ENCODE data around the gene HIP1R. TPM values are rescaled to one million over a fixed set of nuclear protein-coding genes. Genes with fewer than 3 reads are reported as not detected.

Gene HIP1R
- total and polyA plus RNA-seq, 2 experiments from 2014 or later, result 8.0 to 22.1 TPM

DNA sequence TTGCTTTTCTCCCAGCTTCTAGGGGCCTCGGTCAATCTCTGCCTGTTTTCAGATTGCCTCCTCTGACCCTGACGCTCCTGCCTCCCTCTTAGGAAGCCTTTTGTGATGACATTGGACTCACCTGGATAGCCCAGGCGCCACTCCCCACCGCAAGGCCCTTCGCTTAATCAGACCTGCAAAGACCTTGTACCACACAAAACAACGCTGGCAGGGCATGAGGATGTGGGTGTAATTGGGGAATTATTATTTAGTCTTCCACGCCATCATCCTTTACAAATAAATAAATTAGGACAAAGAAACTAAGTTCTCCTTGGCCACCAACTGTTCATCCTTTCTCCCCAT is 68.4 kb downstream of the HIP1R start:
- no peaks in the 10 kb centered on the region; the same call in 2 of the 3 replicates for H3K9me3 Mint-ChIP-seq
- H3K4me3 Mint-ChIP-seq, result no peak overlapping the region
- peak; percentile 67 for ATAC-seq

More for the DNA sequence above, 68.4 kb downstream of the HIP1R start:
- no peaks in the 10 kb centered on the region; the same call in 1 of the 2 replicates for H4K20me1 ChIP-seq (replicated peaks; ENCODE audit: insufficient read depth)
- H3K36me3 Mint-ChIP-seq (ENCODE audit: low read depth), result no peaks in the 10 kb centered on the region
- no peaks in the 10 kb centered on the region for H3F3A ChIP-seq (replicated peaks; ENCODE audit: low read depth)
- peaks cover 13% of the 10 kb centered on the region for H3K4me1 Mint-ChIP-seq
- peaks cover 8% of the 10 kb centered on the region; the same call in 1 of the 2 replicates for H3K4me1 ChIP-seq (ENCODE audit: insufficient read depth)
- H3K36me3 ChIP-seq (ENCODE audit: insufficient read depth), result no peaks in the 10 kb centered on the region
- TF ChIP-seq, protein P1, sequence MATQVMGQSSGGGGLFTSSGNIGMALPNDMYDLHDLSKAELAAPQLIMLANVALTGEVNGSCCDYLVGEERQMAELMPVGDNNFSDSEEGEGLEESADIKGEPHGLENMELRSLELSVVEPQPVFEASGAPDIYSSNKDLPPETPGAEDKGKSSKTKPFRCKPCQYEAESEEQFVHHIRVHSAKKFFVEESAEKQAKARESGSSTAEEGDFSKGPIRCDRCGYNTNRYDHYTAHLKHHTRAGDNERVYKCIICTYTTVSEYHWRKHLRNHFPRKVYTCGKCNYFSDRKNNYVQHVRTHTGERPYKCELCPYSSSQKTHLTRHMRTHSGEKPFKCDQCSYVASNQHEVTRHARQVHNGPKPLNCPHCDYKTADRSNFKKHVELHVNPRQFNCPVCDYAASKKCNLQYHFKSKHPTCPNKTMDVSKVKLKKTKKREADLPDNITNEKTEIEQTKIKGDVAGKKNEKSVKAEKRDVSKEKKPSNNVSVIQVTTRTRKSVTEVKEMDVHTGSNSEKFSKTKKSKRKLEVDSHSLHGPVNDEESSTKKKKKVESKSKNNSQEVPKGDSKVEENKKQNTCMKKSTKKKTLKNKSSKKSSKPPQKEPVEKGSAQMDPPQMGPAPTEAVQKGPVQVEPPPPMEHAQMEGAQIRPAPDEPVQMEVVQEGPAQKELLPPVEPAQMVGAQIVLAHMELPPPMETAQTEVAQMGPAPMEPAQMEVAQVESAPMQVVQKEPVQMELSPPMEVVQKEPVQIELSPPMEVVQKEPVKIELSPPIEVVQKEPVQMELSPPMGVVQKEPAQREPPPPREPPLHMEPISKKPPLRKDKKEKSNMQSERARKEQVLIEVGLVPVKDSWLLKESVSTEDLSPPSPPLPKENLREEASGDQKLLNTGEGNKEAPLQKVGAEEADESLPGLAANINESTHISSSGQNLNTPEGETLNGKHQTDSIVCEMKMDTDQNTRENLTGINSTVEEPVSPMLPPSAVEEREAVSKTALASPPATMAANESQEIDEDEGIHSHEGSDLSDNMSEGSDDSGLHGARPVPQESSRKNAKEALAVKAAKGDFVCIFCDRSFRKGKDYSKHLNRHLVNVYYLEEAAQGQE (IDR thresholded peaks at IDR 0.05; ENCODE audit: unreplicated experiment), result no peak
- TF ChIP-seq, protein P2, sequence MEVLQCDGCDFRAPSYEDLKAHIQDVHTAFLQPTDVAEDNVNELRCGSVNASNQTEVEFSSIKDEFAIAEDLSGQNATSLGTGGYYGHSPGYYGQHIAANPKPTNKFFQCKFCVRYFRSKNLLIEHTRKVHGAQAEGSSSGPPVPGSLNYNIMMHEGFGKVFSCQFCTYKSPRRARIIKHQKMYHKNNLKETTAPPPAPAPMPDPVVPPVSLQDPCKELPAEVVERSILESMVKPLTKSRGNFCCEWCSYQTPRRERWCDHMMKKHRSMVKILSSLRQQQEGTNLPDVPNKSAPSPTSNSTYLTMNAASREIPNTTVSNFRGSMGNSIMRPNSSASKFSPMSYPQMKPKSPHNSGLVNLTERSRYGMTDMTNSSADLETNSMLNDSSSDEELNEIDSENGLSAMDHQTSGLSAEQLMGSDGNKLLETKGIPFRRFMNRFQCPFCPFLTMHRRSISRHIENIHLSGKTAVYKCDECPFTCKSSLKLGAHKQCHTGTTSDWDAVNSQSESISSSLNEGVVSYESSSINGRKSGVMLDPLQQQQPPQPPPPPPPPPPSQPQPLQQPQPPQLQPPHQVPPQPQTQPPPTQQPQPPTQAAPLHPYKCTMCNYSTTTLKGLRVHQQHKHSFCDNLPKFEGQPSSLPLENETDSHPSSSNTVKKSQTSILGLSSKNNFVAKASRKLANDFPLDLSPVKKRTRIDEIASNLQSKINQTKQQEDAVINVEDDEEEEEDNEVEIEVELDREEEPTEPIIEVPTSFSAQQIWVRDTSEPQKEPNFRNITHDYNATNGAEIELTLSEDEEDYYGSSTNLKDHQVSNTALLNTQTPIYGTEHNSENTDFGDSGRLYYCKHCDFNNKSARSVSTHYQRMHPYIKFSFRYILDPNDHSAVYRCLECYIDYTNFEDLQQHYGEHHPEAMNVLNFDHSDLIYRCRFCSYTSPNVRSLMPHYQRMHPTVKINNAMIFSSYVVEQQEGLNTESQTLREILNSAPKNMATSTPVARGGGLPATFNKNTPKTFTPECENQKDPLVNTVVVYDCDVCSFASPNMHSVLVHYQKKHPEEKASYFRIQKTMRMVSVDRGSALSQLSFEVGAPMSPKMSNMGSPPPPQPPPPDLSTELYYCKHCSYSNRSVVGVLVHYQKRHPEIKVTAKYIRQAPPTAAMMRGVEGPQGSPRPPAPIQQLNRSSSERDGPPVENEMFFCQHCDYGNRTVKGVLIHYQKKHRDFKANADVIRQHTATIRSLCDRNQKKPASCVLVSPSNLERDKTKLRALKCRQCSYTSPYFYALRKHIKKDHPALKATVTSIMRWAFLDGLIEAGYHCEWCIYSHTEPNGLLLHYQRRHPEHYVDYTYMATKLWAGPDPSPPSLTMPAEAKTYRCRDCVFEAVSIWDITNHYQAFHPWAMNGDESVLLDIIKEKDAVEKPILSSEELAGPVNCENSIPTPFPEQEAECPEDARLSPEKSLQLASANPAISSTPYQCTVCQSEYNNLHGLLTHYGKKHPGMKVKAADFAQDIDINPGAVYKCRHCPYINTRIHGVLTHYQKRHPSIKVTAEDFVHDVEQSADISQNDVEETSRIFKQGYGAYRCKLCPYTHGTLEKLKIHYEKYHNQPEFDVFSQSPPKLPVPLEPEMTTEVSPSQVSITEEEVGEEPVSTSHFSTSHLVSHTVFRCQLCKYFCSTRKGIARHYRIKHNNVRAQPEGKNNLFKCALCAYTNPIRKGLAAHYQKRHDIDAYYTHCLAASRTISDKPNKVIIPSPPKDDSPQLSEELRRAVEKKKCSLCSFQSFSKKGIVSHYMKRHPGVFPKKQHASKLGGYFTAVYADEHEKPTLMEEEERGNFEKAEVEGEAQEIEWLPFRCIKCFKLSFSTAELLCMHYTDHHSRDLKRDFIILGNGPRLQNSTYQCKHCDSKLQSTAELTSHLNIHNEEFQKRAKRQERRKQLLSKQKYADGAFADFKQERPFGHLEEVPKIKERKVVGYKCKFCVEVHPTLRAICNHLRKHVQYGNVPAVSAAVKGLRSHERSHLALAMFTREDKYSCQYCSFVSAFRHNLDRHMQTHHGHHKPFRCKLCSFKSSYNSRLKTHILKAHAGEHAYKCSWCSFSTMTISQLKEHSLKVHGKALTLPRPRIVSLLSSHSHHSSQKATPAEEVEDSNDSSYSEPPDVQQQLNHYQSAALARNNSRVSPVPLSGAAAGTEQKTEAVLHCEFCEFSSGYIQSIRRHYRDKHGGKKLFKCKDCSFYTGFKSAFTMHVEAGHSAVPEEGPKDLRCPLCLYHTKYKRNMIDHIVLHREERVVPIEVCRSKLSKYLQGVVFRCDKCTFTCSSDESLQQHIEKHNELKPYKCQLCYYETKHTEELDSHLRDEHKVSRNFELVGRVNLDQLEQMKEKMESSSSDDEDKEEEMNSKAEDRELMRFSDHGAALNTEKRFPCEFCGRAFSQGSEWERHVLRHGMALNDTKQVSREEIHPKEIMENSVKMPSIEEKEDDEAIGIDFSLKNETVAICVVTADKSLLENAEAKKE (CRISPR knock-in tag; IDR thresholded peaks at IDR 0.05), result no peak
- TF ChIP-seq NANOG (IDR thresholded peaks at IDR 0.05; ENCODE audit: borderline replicate concordance) (no peak), CREB1 (CRISPR knock-in tag; IDR thresholded peaks at IDR 0.05; ENCODE audit: low read depth) (no peak), EZH2 (IDR thresholded peaks at IDR 0.05; ENCODE audit: low read depth, unreplicated experiment) (no peak), ZNF331 (CRISPR knock-in tag; IDR thresholded peaks at IDR 0.05; ENCODE audit: low read depth) (no peak), JUNB (IDR thresholded peaks at IDR 0.05; ENCODE audit: unreplicated experiment) (no peak), ZNF114 (CRISPR knock-in tag; IDR thresholded peaks at IDR 0.05) (no peak), EZH2phosphoT487 (IDR thresholded peaks at IDR 0.05; ENCODE audit: unreplicated experiment) (no peak), POLR2AphosphoS5 (IDR thresholded peaks at IDR 0.05; ENCODE audit: low read depth) (no peak)
- TF ChIP-seq, protein P3, sequence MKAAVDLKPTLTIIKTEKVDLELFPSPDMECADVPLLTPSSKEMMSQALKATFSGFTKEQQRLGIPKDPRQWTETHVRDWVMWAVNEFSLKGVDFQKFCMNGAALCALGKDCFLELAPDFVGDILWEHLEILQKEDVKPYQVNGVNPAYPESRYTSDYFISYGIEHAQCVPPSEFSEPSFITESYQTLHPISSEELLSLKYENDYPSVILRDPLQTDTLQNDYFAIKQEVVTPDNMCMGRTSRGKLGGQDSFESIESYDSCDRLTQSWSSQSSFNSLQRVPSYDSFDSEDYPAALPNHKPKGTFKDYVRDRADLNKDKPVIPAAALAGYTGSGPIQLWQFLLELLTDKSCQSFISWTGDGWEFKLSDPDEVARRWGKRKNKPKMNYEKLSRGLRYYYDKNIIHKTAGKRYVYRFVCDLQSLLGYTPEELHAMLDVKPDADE (IDR thresholded peaks at IDR 0.05), result no peak
- TF ChIP-seq, protein P4, sequence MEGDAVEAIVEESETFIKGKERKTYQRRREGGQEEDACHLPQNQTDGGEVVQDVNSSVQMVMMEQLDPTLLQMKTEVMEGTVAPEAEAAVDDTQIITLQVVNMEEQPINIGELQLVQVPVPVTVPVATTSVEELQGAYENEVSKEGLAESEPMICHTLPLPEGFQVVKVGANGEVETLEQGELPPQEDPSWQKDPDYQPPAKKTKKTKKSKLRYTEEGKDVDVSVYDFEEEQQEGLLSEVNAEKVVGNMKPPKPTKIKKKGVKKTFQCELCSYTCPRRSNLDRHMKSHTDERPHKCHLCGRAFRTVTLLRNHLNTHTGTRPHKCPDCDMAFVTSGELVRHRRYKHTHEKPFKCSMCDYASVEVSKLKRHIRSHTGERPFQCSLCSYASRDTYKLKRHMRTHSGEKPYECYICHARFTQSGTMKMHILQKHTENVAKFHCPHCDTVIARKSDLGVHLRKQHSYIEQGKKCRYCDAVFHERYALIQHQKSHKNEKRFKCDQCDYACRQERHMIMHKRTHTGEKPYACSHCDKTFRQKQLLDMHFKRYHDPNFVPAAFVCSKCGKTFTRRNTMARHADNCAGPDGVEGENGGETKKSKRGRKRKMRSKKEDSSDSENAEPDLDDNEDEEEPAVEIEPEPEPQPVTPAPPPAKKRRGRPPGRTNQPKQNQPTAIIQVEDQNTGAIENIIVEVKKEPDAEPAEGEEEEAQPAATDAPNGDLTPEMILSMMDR (conservative IDR thresholded peaks at IDR 0.05; ENCODE audit: low read depth in 2 of 2), result no peak
- no peaks in the 10 kb centered on the region for H3K27me3 Mint-ChIP-seq (ENCODE audit: insufficient read depth, low read depth, poor library complexity)
- no peak for DNase-seq (ENCODE audit: low spot score)
- no peak overlapping the region for H3K27ac Mint-ChIP-seq
- H3K27me3 ChIP-seq (ENCODE audit: insufficient read depth), result peaks cover 1% of the 10 kb centered on the region; the same call in 1 of the 2 replicates
- H3K79me2 ChIP-seq (replicated peaks; ENCODE audit: insufficient read depth), result no peaks in the 10 kb centered on the region
- no peak overlapping the region for H3K27ac ChIP-seq (ENCODE audit: low read depth)
- no peaks in the 10 kb centered on the region for H3K9me2 ChIP-seq (ENCODE audit: insufficient read depth)
- H3K4me2 ChIP-seq, result no peak overlapping the region
- no peak overlapping the region for H2AFZ ChIP-seq
- H3K4me3 ChIP-seq, result no peak overlapping the region

Data from GM23338 (cell line).